GM13976 (cell line): ENCODE measurements around the gene INHBE.
"Not testable (repeated sequence)": the region's sequence is repeated elsewhere in the genome, so short reads cannot be mapped to it uniquely, and the experiment has no call there.

Experiments
- DNase-seq: peaks from one replicate; pipeline ENCODE4 v3.0.0; 2012; ENCODE audit warnings: low spot score
- CTCF ChIP-seq: IDR thresholded peaks from 2 replicates; pipeline ENCODE4 v1.5.1; 2012; ENCODE audit warnings: borderline replicate concordance, mild to moderate bottlenecking; ENCODE audit not compliant: insufficient read depth; ENCODE audit errors: extremely low read depth, missing control alignments, control extremely low read depth
- in situ Hi-C: fragments of 300-500 bp; cut with MboI; formaldehyde crosslinking; loops from one replicate; pipeline ENCODE4 v1.12.0; 2022; ENCODE audit warnings: low sequenced_read_pairs, mixed read lengths, inconsistent platforms; ENCODE audit not compliant: unreplicated experiment

Gene INHBE

DNA sequence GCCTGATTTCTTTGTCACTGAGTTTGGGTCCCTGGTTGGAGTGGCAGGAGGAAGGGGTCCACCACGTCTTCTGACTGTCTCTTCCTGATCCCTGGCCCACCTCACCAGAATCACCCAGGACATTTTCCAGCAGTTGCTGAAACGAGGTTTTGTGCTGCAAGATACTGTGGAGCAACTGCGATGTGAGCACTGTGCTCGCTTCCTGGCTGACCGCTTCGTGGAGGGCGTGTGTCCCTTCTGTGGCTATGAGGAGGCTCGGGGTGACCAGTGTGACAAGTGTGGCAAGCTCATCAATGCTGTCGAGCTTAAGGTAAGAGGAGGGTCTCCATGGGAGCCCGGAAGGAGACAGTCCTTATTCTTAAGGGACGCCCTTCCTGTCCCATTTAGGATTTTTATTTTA, 45.1 kb downstream of the INHBE start:
- no peak for TF ChIP-seq CTCF
- in situ Hi-C loops = no loop called here
- no peak for DNase-seq

DNA sequence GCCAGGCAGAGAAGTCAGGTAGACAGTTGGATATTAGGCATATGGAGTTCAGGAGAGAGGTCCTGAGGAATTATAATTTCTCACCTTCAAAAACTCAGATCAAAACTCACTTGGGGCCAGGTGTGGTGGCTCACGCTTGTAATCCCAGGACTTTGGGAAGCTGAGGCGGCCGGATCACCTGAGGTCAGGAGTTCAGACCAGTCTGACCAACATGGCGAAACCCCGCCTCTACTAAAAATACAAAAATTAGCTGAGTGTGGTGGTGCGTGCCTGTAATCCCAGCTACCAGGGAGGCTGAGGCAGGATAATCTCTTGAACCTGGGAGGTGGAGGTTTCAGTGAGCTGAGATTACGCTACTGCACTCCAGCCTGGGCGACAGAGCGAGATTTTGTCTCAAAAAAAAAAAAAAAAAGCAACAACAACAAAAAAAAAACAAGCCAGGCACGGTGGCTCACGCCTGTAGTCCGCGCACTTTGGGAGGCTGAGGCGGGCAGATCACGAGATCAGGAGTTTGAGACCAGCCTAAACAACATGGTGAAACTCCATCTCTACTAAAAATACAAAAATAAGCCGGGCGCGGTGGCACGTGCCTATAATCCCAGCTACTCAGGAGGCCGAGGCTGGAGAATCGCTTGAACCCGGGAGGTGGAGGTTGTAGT, 47.3 kb downstream of the INHBE start:
- in situ Hi-C loops, DNase-seq: not testable (repeated sequence)

DNA sequence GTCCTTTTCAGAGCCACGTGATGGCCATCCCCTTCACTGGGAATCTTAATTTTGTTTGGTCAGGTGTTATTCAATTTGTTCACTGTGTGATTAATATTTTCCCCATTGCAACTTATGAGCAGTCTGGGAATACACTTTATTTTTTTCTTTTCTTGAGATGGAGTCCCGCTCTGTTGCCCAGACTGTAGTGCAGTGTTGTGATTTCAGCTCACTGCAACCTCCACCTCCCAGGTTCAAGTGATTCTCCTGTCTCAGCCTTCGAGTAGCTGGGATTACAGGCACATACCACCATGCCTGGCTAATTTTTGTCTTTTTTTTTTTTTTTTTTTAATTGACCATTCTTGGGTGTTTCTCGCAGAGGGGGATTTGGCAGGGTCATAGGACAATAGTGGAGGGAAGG, 51.4 kb downstream of the INHBE start:
- DNase-seq, in situ Hi-C loops: not testable (repeated sequence)
